Fibroblast of lung (primary cell): ENCODE results near the gene RAB31. TPM values are rescaled to one million over a fixed set of nuclear protein-coding genes. Genes with fewer than 3 reads are reported as not detected.

Source experiments
- DNase-seq, 2 donors: peaks; one replicate each; pipeline versions ENCODE4 v3.0.0 to v3.0.0-alpha.2; 2010; ENCODE audit warnings: low read depth in 2 of 2
- H2AFZ ChIP-seq: 2 replicates; pipeline ENCODE4 v1.5.1; 2012; ENCODE audit warnings: low read length, control low read depth, inconsistent platforms
- H3K27ac ChIP-seq: 2 replicates; pipeline ENCODE4 v1.5.1; 2011; ENCODE audit warnings: low read length, control low read depth; ENCODE audit not compliant: insufficient read depth
- H3K27me3 ChIP-seq: 2 replicates; pipeline ENCODE4 v1.5.1; 2011; ENCODE audit warnings: mild to moderate bottlenecking, low read length; ENCODE audit not compliant: control insufficient read depth, insufficient read depth
- H3K36me3 ChIP-seq: 2 replicates; pipeline ENCODE4 v1.5.1; 2011; ENCODE audit warnings: low read length; ENCODE audit not compliant: control insufficient read depth, insufficient read depth
- H3K4me1 ChIP-seq: 2 replicates; pipeline ENCODE4 v1.5.1; 2011; ENCODE audit warnings: low read length; ENCODE audit not compliant: control insufficient read depth, insufficient read depth; ENCODE audit errors: extremely low read depth
- H3K4me2 ChIP-seq: 2 replicates; pipeline ENCODE4 v1.5.1; 2011; ENCODE audit warnings: low read length, control low read depth; ENCODE audit not compliant: insufficient read depth; ENCODE audit errors: extremely low read depth
- H3K4me3 ChIP-seq, 4 experiments: fragments of 200-600 bp in 1 of 4; sonication (generic) in 1 of 4; replicated peaks in 1 of 4; 2 replicates each; pipeline ENCODE4 v1.5.1; 2011 to 2016; ENCODE audit warnings: low read length in 4 of 4, low read depth in 3 of 4, mild to moderate bottlenecking in 3 of 4, control low read depth in 2 of 4, inconsistent platforms in 1 of 4, mixed read lengths in 1 of 4; ENCODE audit not compliant: insufficient read depth in 1 of 4; ENCODE audit errors: control extremely low read depth in 1 of 4
- H3K79me2 ChIP-seq: 2 replicates; pipeline ENCODE4 v1.5.1; 2012; ENCODE audit warnings: mild to moderate bottlenecking, low read length, inconsistent platforms; ENCODE audit not compliant: control insufficient read depth, insufficient read depth
- H3K9ac ChIP-seq: 2 replicates; pipeline ENCODE4 v1.5.1; 2011; ENCODE audit warnings: mild to moderate bottlenecking, low read length, control low read depth; ENCODE audit not compliant: insufficient read depth
- H3K9me3 ChIP-seq: 2 replicates; pipeline ENCODE4 v1.5.1; 2012; ENCODE audit warnings: low read depth, low read length; ENCODE audit not compliant: control insufficient read depth, insufficient read depth
- H4K20me1 ChIP-seq: 2 replicates; pipeline ENCODE4 v1.5.1; 2011; ENCODE audit warnings: low read length; ENCODE audit not compliant: control insufficient read depth, insufficient read depth; ENCODE audit errors: extremely low read depth
- EZH2 ChIP-seq: IDR thresholded peaks from 2 replicates; pipeline ENCODE4 v1.5.1; 2012; ENCODE audit warnings: low read length, control low read depth, mild to moderate bottlenecking; ENCODE audit errors: missing control alignments
- polyA plus RNA-seq, 2 donors: library from polyadenylated mRNA; depleted of rRNA in 1 of 2; stranded (reverse) in 1 of 2; unstranded in 1 of 2; fragments of >200 nt; gene quantifications; 2 replicates each; pipeline ENCODE4 v1.2.1, GENCODE V29; 2011 to 2012; ENCODE audit warnings: missing spikeins in 1 of 2
- total RNA-seq: library from RNA; depleted of rRNA; stranded (reverse); fragments of >200 nt; gene quantifications from 2 replicates; pipeline ENCODE4 v1.2.1, GENCODE V29; 2014
- TF ChIP-seq, protein P1 (sequence below), 2 donors: IDR thresholded peaks in 1 of 2; conservative IDR thresholded peaks in 1 of 2; 1 replicate in 1 of 2; 2 replicates in 1 of 2; pipeline ENCODE4 v1.5.1; 2011 to 2012; ENCODE audit warnings: low read length in 2 of 2, control low read depth in 1 of 2, inconsistent platforms in 1 of 2, low read depth in 1 of 2, mild to moderate bottlenecking in 1 of 2

RAB31 gene
- total and polyA plus RNA-seq, 2 donors (not counting 1 experiment from before 2014, with no cell fraction given), result 29.6 to 47.1 TPM

DNA sequence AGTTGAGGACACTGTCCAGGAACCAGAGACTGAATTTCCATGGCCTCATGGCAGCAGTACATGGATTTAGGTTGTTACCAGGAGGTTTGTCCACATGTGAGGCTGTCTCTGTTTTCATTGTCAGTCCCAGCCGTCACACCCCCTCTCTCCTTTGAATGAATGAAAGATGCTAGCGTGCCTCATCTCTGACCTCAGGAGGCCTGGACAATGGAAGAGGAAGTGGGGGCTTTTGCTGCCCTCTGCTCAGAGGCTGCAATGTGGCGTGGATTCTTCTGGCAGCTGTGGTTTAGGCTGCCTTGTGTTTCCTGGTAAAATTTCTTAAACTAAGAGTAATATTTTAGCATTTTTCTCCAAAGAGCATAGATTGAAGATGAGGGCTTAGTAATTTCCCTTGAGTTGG is 47.5 kb downstream of the RAB31 start:
- peak in 1 of 2 donors; percentile 52 for DNase-seq
- H3K27ac ChIP-seq, result no peak overlapping the region
- H3K4me2 ChIP-seq, result no peak overlapping the region
- no peak overlapping the region for H3K4me3 ChIP-seq
- TF ChIP-seq, protein P1, sequence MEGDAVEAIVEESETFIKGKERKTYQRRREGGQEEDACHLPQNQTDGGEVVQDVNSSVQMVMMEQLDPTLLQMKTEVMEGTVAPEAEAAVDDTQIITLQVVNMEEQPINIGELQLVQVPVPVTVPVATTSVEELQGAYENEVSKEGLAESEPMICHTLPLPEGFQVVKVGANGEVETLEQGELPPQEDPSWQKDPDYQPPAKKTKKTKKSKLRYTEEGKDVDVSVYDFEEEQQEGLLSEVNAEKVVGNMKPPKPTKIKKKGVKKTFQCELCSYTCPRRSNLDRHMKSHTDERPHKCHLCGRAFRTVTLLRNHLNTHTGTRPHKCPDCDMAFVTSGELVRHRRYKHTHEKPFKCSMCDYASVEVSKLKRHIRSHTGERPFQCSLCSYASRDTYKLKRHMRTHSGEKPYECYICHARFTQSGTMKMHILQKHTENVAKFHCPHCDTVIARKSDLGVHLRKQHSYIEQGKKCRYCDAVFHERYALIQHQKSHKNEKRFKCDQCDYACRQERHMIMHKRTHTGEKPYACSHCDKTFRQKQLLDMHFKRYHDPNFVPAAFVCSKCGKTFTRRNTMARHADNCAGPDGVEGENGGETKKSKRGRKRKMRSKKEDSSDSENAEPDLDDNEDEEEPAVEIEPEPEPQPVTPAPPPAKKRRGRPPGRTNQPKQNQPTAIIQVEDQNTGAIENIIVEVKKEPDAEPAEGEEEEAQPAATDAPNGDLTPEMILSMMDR (conservative IDR thresholded peaks at IDR 0.05 in 1 of 2, IDR thresholded peaks at IDR 0.05 in 1 of 2; ENCODE audit: low read depth in 1 of 2, low read length in 2 of 2), result no peak
- TF ChIP-seq EZH2, result no peak
- H2AFZ ChIP-seq, result no peak overlapping the region
- H3K9ac ChIP-seq, result no peak overlapping the region
- H3K4me1 ChIP-seq, result peaks cover 3% of the 10 kb centered on the region
- no peaks in the 10 kb centered on the region for H4K20me1 ChIP-seq
- H3K27me3 ChIP-seq, result no peaks in the 10 kb centered on the region
- no peaks in the 10 kb centered on the region for H3K79me2 ChIP-seq
- H3K36me3 ChIP-seq, result no peaks in the 10 kb centered on the region
- no peaks in the 10 kb centered on the region for H3K9me3 ChIP-seq

DNA sequence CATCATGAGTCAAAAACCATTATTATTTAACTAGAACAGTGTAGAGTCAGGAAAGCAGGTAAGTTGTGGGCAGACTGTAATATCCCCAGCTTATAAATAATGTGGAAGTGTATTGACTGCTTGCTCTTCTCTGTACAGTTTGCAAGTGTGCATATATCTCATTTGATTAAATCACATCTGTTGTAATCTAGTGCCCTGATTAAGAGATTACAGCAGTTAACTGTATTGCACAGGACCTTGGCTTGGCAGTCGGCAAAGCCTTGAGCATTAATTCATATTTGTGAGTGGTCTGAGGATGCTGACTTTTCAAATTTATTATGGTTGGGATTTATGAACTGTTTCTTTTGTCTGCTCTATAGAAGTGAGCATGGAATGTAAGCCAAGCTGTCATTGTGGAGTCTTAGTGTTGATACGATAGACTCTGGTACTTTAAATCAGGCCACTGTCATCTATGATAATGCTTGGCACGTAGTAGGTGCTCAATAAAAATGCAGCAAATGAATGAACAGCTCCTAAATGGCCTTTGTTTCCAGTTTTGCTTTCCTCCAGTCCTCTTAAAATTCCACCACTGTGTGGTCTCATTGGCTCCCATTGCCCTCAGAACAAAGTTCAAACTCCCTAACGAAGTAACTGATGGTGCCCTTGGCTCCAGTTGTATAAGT is 48.3 kb downstream of the RAB31 start:
- Histone ChIP-seq H3K27ac (no peak overlapping the region), H3K4me1 (peaks cover 3% of the 10 kb centered on the region), H3K79me2 (no peaks in the 10 kb centered on the region), H3K27me3 (no peaks in the 10 kb centered on the region), H3K9me3 (no peaks in the 10 kb centered on the region), H2AFZ (no peak overlapping the region), H3K4me3 (no peak overlapping the region), H3K4me2 (no peak overlapping the region), H4K20me1 (no peaks in the 10 kb centered on the region), H3K36me3 (no peaks in the 10 kb centered on the region), H3K9ac (no peak overlapping the region)
- no peak for TF ChIP-seq EZH2
- TF ChIP-seq, protein P1 (conservative IDR thresholded peaks at IDR 0.05 in 1 of 2, IDR thresholded peaks at IDR 0.05 in 1 of 2; ENCODE audit: low read depth in 1 of 2, low read length in 2 of 2), result no peak
- no peak for DNase-seq

DNA sequence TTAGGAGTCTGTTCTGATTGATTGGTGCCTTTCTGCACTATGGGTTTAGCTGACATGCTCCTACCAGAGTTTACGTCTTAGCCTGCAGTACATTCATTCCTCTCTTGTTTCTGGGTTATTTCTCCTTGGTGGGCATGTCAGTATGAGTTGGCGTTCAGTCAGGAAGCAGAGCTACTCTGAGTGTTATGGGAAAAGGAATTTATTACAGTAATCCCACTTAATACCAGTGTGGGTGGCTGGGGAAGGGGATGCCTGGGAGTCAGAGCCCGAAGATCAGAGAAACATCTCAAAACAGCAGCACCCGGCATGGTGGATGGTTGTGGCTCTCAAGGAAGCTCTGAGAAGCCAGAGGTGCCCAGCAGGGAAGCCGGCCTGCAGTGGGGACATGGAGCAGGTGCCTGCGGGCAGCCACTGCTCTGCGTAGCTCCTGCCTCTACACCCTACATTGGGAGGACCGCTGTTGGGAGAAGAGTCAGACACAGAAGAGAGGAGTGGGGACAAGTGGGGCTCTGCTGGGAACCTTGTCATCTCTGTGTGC is 48.9 kb downstream of the RAB31 start:
- no peaks in the 10 kb centered on the region for H3K36me3 ChIP-seq
- H3K27ac ChIP-seq, result no peak overlapping the region
- no peak for DNase-seq
- no peaks in the 10 kb centered on the region for H3K79me2 ChIP-seq
- TF ChIP-seq EZH2, result no peak
- no peaks in the 10 kb centered on the region for H3K9me3 ChIP-seq
- H2AFZ ChIP-seq, result no peak overlapping the region
- no peaks in the 10 kb centered on the region for H3K27me3 ChIP-seq
- H3K4me1 ChIP-seq, result peaks cover 3% of the 10 kb centered on the region
- no peaks in the 10 kb centered on the region for H4K20me1 ChIP-seq
- H3K9ac ChIP-seq, result no peak overlapping the region
- H3K4me2 ChIP-seq, result no peak overlapping the region
- H3K4me3 ChIP-seq, result no peak overlapping the region
